Hematopoietic multipotent progenitor cell treated with erythropoietin and hydrocortisone succinate and interleukin-3 and kit ligand, for 4 days (in vitro differentiated cells): ENCODE results near the gene MAP3K10.
"Not testable (repeated sequence)": the region's sequence is repeated elsewhere in the genome, so short reads cannot be mapped to it uniquely, and the experiment has no call there.

Source experiments
- DNase-seq: peaks from one replicate; pipeline ENCODE4 v3.0.0-alpha.2; 2015

Gene MAP3K10

GRCh38 chr19:40217934-40218890 lies 27.0 kb downstream of the MAP3K10 start, which contains the start of gene TTC9B:
TSS of gene TTC9B (minus strand) at chr19:40218384. CDS start at chr19:40218381, 3 bp downstream.
- peak; percentile 61 for DNase-seq

- DNase-seq: not testable (repeated sequence)
These were observed 27.8 kb downstream of the MAP3K10 start for GRCh38 chr19:40219029-40219428.

- peak; percentile 37 for DNase-seq
These were observed 28.6 kb downstream of the MAP3K10 start for GRCh38 chr19:40219721-40220276.

- no peak for DNase-seq
These were observed 29.4 kb downstream of the MAP3K10 start for GRCh38 chr19:40220674-40221073.

GRCh38 chr19:40221858-40222619 lies 30.8 kb downstream of the MAP3K10 start:
- DNase-seq: peak; percentile 93

GRCh38 chr19:40223135-40223822 lies 32.1 kb downstream of the MAP3K10 start:
- no peak for DNase-seq

- DNase-seq: no peak
These were observed 33.3 kb downstream of the MAP3K10 start for GRCh38 chr19:40224342-40225150.

- peak; percentile 19 for DNase-seq
These were observed 34.4 kb downstream of the MAP3K10 start for GRCh38 chr19:40225440-40226305.

- DNase-seq: no peak
These were observed 37.1 kb downstream of the MAP3K10 start for GRCh38 chr19:40228346-40228745.

- no peak for DNase-seq
These were observed 37.6 kb downstream of the MAP3K10 start for GRCh38 chr19:40228863-40229262.

GRCh38 chr19:40229484-40229883 lies 38.3 kb downstream of the MAP3K10 start:
- no peak for DNase-seq

- no peak for DNase-seq
These were observed 38.7 kb downstream of the MAP3K10 start for GRCh38 chr19:40229926-40230417.

GRCh38 chr19:40231057-40231456 lies 39.8 kb downstream of the MAP3K10 start:
- DNase-seq: no peak

- DNase-seq: no peak
These were observed 40.6 kb downstream of the MAP3K10 start for GRCh38 chr19:40231544-40232424.

- no peak for DNase-seq
These were observed 41.3 kb downstream of the MAP3K10 start for GRCh38 chr19:40232479-40232878.

GRCh38 chr19:40232949-40233810 lies 42.0 kb downstream of the MAP3K10 start:
- no peak for DNase-seq

GRCh38 chr19:40233811-40234389 lies 42.7 kb downstream of the MAP3K10 start:
- DNase-seq: no peak
